ENCODE data around the gene PPARA. TPM values are rescaled to one million over a fixed set of nuclear protein-coding genes. Genes with fewer than 3 reads are reported as not detected.

The PPARA gene
- total RNA-seq, 4 donors from 2014 or later: 26.9 to 41.9 (median 37.4) TPM

GRCh38 chr22:46104170-46104880, 46.0 kb upstream of the PPARA start:
- H3K9me3 ChIP-seq: no peaks in the 10 kb centered on the region
- peak overlapping the region; percentile 26 to 76 (median 71) for H3K27ac ChIP-seq
- no peak for DNase-seq
- WGBS, 2 donors: 84 to 87% methylated on average over 15 to 29 of the region's 40 CpGs
- H3K27me3 ChIP-seq: no peaks in the 10 kb centered on the region
- intact Hi-C loops (cut with DNase I): no loop called here
- TF ChIP-seq CTCF (IDR thresholded peaks at IDR 0.05) (no peak), POLR2A (IDR thresholded peaks at IDR 0.05) (no peak)
- no peak overlapping the region for H3K4me3 ChIP-seq (replicated peaks in 1 of 3)
- peaks cover 36 to 73% of the 10 kb centered on the region in 2 donors for H3K4me1 ChIP-seq
- H3K36me3 ChIP-seq: peaks cover 38 to 40% of the 10 kb centered on the region in 2 donors

GRCh38 chr22:46104881-46105493, 45.3 kb upstream of the PPARA start:
- WGBS, 2 donors: 76 to 83% methylated on average over 15 to 17 of the region's 17 CpGs
- H3K36me3 ChIP-seq: peaks cover 38 to 40% of the 10 kb centered on the region in 2 donors
- no peak for TF ChIP-seq POLR2A (IDR thresholded peaks at IDR 0.05)
- TF ChIP-seq CTCF (IDR thresholded peaks at IDR 0.05): no peak
- no peak overlapping the region for H3K4me3 ChIP-seq (replicated peaks in 1 of 3)
- no peak for DNase-seq
- H3K9me3 ChIP-seq: no peaks in the 10 kb centered on the region
- intact Hi-C loops (cut with DNase I): no loop called here
- no peaks in the 10 kb centered on the region for H3K27me3 ChIP-seq
- H3K4me1 ChIP-seq: peaks cover 38 to 78% of the 10 kb centered on the region in 2 donors
- H3K27ac ChIP-seq: peak overlapping the region in 2 of 3 donors; percentile 71 to 76

- Histone ChIP-seq H3K9me3 (no peaks in the 10 kb centered on the region), H3K36me3 (peaks cover 36 to 39% of the 10 kb centered on the region in 2 donors), H3K27ac (peak overlapping the region in 2 of 3 donors; percentile 67 to 76), H3K4me3 (replicated peaks in 1 of 3) (no peak overlapping the region), H3K27me3 (no peaks in the 10 kb centered on the region), H3K4me1 (peaks cover 38 to 85% of the 10 kb centered on the region in 2 donors)
- no peak for TF ChIP-seq CTCF (IDR thresholded peaks at IDR 0.05)
- no peak for TF ChIP-seq POLR2A (IDR thresholded peaks at IDR 0.05)
- DNase-seq: no peak
- intact Hi-C loops (cut with DNase I): no loop called here
- WGBS, 2 donors: 72 to 75% methylated on average over 17 to 22 of the region's 25 CpGs
Measured at GRCh38 chr22:46105494-46106278, 44.6 kb upstream of the PPARA start.

GRCh38 chr22:46106279-46107022, 43.9 kb upstream of the PPARA start:
- peaks cover 37 to 39% of the 10 kb centered on the region in 2 donors for H3K36me3 ChIP-seq
- no peaks in the 10 kb centered on the region for H3K27me3 ChIP-seq
- H3K27ac ChIP-seq: peak overlapping the region in 2 of 3 donors; percentile 67 to 76
- no peaks in the 10 kb centered on the region for H3K9me3 ChIP-seq
- no peak for TF ChIP-seq POLR2A (IDR thresholded peaks at IDR 0.05)
- TF ChIP-seq CTCF (IDR thresholded peaks at IDR 0.05): peak in 1 of 6 experiments; percentile 3
- peaks cover 38 to 89% of the 10 kb centered on the region in 2 donors for H3K4me1 ChIP-seq
- WGBS, 2 donors: 52 to 77% methylated on average over 12 to 17 of the region's 19 CpGs
- no peak for DNase-seq
- intact Hi-C loops (cut with DNase I): no loop called here
- no peak overlapping the region for H3K4me3 ChIP-seq (replicated peaks in 1 of 3)
